G401.6 (cell line): ENCODE results near the gene SEPTIN5.

Experiments used
- FAIRE-seq: peaks from 2 replicates; lab custom pipeline; 2012; peaks lifted over from hg19 to GRCh38; lab: Jason Lieb, UNC

SEPTIN5 gene

GRCh38 chr22:19733755-19734154 is 19.5 kb downstream of the SEPTIN5 start:
- no peak for FAIRE-seq

- no peak for FAIRE-seq
Measured at GRCh38 chr22:19734163-19734562, 19.9 kb downstream of the SEPTIN5 start.

GRCh38 chr22:19734837-19735382 is 20.6 kb downstream of the SEPTIN5 start:
- no peak for FAIRE-seq

GRCh38 chr22:19735665-19736510 is 21.6 kb downstream of the SEPTIN5 start:
- FAIRE-seq, result no peak

- no peak for FAIRE-seq
Measured at GRCh38 chr22:19737846-19738663, 23.8 kb downstream of the SEPTIN5 start.

- no peak for FAIRE-seq
Measured at GRCh38 chr22:19738664-19739447, 24.6 kb downstream of the SEPTIN5 start.

GRCh38 chr22:19739448-19739895 is 25.2 kb downstream of the SEPTIN5 start:
- FAIRE-seq, result no peak

GRCh38 chr22:19739911-19740449 is 25.7 kb downstream of the SEPTIN5 start:
- FAIRE-seq, result no peak

- FAIRE-seq, result no peak
Measured at GRCh38 chr22:19740586-19740985, 26.3 kb downstream of the SEPTIN5 start.

- FAIRE-seq, result no peak
Measured at GRCh38 chr22:19741053-19741452, 26.8 kb downstream of the SEPTIN5 start.

GRCh38 chr22:19742160-19743066 is 28.1 kb downstream of the SEPTIN5 start:
- FAIRE-seq, result no peak

GRCh38 chr22:19743081-19743480 is 28.8 kb downstream of the SEPTIN5 start:
- FAIRE-seq, result no peak

- FAIRE-seq, result no peak
Measured at GRCh38 chr22:19743651-19744050, 29.3 kb downstream of the SEPTIN5 start.

- FAIRE-seq, result no peak
Measured at GRCh38 chr22:19744350-19745006, 30.2 kb downstream of the SEPTIN5 start.

GRCh38 chr22:19745155-19746101 is 31.1 kb downstream of the SEPTIN5 start:
- no peak for FAIRE-seq

- FAIRE-seq, result no peak
Measured at GRCh38 chr22:19746726-19747125, 32.4 kb downstream of the SEPTIN5 start.

GRCh38 chr22:19747551-19747950 is 33.2 kb downstream of the SEPTIN5 start:
- no peak for FAIRE-seq

- no peak for FAIRE-seq
Measured at GRCh38 chr22:19748139-19748538, 33.8 kb downstream of the SEPTIN5 start.
